ENCODE measurements around the gene ADAD1. TPM values are rescaled to one million over a fixed set of nuclear protein-coding genes. Genes with fewer than 3 reads are reported as not detected.

ADAD1 gene
- total RNA-seq, 1 donor from 2014 or later = not detected

- no peak for TF ChIP-seq CTCF (IDR thresholded peaks at IDR 0.05; ENCODE audit: insufficient read depth, low read length, poor library complexity, severe bottlenecking)
- Histone ChIP-seq H3K4me3 (ENCODE audit: low read depth, low read length) (no peak overlapping the region), H3K36me3 (ENCODE audit: control insufficient read depth, insufficient read depth, low read length) (no peaks in the 10 kb centered on the region), H3K27me3 (ENCODE audit: control insufficient read depth, insufficient read depth, low read length) (no peaks in the 10 kb centered on the region)
- DNase-seq (ENCODE audit: low read depth) = no peak
These were observed 44.4 kb downstream of the ADAD1 start for GRCh38 chr4:122423246-122423645.

GRCh38 chr4:122431351-122431750 lies 52.5 kb downstream of the ADAD1 start:
- DNase-seq (ENCODE audit: low read depth) = no peak
- Histone ChIP-seq H3K36me3 (ENCODE audit: control insufficient read depth, insufficient read depth, low read length) (no peaks in the 10 kb centered on the region), H3K4me3 (ENCODE audit: low read depth, low read length) (no peak overlapping the region), H3K27me3 (ENCODE audit: control insufficient read depth, insufficient read depth, low read length) (no peaks in the 10 kb centered on the region)
- TF ChIP-seq CTCF (IDR thresholded peaks at IDR 0.05; ENCODE audit: insufficient read depth, low read length, poor library complexity, severe bottlenecking) = no peak

GRCh38 chr4:122434285-122434684 lies 55.5 kb downstream of the ADAD1 start:
- no peak for DNase-seq (ENCODE audit: low read depth)

GRCh38 chr4:122450847-122451246 lies 72.0 kb downstream of the ADAD1 start:
- no peak for DNase-seq (ENCODE audit: low read depth)
- TF ChIP-seq CTCF (IDR thresholded peaks at IDR 0.05; ENCODE audit: insufficient read depth, low read length, poor library complexity, severe bottlenecking) = peak; percentile 27
- no peaks in the 10 kb centered on the region for H3K36me3 ChIP-seq (ENCODE audit: control insufficient read depth, insufficient read depth, low read length)
- H3K4me3 ChIP-seq (ENCODE audit: low read depth, low read length) = no peak overlapping the region
- H3K27me3 ChIP-seq (ENCODE audit: control insufficient read depth, insufficient read depth, low read length) = no peaks in the 10 kb centered on the region

More at GRCh38 chr4:122434285-122434684, 55.5 kb downstream of the ADAD1 start:
- no peak for TF ChIP-seq CTCF (IDR thresholded peaks at IDR 0.05; ENCODE audit: insufficient read depth, low read length, poor library complexity, severe bottlenecking)
- no peaks in the 10 kb centered on the region for H3K27me3 ChIP-seq (ENCODE audit: control insufficient read depth, insufficient read depth, low read length)
- H3K36me3 ChIP-seq (ENCODE audit: control insufficient read depth, insufficient read depth, low read length) = no peaks in the 10 kb centered on the region
- no peak overlapping the region for H3K4me3 ChIP-seq (ENCODE audit: low read depth, low read length)

GRCh38 chr4:122453384-122453995 lies 74.7 kb downstream of the ADAD1 start:
- H3K27me3 ChIP-seq (ENCODE audit: control insufficient read depth, insufficient read depth, low read length) = no peaks in the 10 kb centered on the region
- TF ChIP-seq CTCF (IDR thresholded peaks at IDR 0.05; ENCODE audit: insufficient read depth, low read length, poor library complexity, severe bottlenecking) = no peak
- no peaks in the 10 kb centered on the region for H3K36me3 ChIP-seq (ENCODE audit: control insufficient read depth, insufficient read depth, low read length)
- peak; percentile 63 for DNase-seq (ENCODE audit: low read depth)
- no peak overlapping the region for H3K4me3 ChIP-seq (ENCODE audit: low read depth, low read length)
